ENCODE results near the gene ZNF543.

DNA sequence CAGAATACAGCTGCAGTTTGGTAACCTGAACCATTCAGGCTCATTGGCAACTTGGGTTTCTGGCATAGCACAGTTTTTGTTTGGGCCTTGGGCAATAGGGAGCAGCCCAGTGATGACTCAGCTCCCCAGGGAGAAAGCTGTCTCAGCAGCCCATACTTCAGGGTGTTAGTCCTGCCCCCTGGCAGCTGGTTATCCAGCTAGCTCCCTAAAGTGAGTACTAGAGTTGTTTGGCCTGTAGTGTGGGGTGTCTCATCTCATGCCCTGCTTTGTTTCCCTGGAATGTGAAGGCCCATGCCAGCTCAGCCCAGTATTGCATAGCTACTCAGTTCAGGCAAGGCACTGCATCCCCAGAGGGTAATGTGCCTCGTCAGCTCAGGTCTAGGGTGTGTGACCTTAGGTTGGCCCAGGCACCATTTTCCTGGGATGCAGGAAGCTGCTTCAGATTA lies 18.2 kb upstream of the ZNF543 start:
- TF ChIP-seq CTCF (IDR thresholded peaks at IDR 0.05) (no peak), EZH2 (IDR thresholded peaks at IDR 0.05; ENCODE audit: borderline replicate concordance, insufficient read depth, low read depth, low read length, poor library complexity, severe bottlenecking) (no peak)

All from B cell (primary cell).